Effector memory CD8-positive, alpha-beta T cell (primary cell): ENCODE data around the gene MMEL1.
"Not testable (repeated sequence)": the region's sequence is repeated elsewhere in the genome, so short reads cannot be mapped to it uniquely, and the experiment has no call there.

Experiments
- ATAC-seq: fragments of 150-1000 bp; cut with Tn5 transposase; replicated peaks from 2 replicates; pipeline ENCODE4 v1.10.0; 2021; ENCODE audit warnings: mild to moderate bottlenecking, moderate library complexity
- DNase-seq, 3 experiments: peaks; one replicate each; pipeline ENCODE4 v3.0.0; 2021
- H3K27ac Mint-ChIP-seq, 2 donors: one replicate each; pipeline ENCODE4 v1.8.0; 2022; ENCODE audit warnings: mild to moderate bottlenecking in 2 of 2, mixed read lengths in 2 of 2, moderate library complexity in 2 of 2
- H3K27me3 Mint-ChIP-seq, 2 donors: one replicate each; pipeline ENCODE4 v1.8.0; 2022; ENCODE audit warnings: mixed read lengths in 2 of 2
- H3K36me3 Mint-ChIP-seq: one replicate; pipeline ENCODE4 v1.8.0; 2022; ENCODE audit warnings: mild to moderate bottlenecking, moderate library complexity, mixed read lengths; ENCODE audit not compliant: insufficient read depth
- H3K4me1 Mint-ChIP-seq, 2 donors: one replicate each; pipeline ENCODE4 v1.8.0; 2022; ENCODE audit warnings: low read depth in 2 of 2, mixed read lengths in 2 of 2
- H3K4me3 Mint-ChIP-seq, 2 donors: one replicate each; pipeline ENCODE4 v1.8.0; 2022; ENCODE audit warnings: mild to moderate bottlenecking in 2 of 2, mixed read lengths in 2 of 2, moderate library complexity in 2 of 2
- H3K9me3 Mint-ChIP-seq, 2 donors: one replicate each; pipeline ENCODE4 v1.8.0; 2022; ENCODE audit warnings: mixed read lengths in 2 of 2

Gene MMEL1

DNA sequence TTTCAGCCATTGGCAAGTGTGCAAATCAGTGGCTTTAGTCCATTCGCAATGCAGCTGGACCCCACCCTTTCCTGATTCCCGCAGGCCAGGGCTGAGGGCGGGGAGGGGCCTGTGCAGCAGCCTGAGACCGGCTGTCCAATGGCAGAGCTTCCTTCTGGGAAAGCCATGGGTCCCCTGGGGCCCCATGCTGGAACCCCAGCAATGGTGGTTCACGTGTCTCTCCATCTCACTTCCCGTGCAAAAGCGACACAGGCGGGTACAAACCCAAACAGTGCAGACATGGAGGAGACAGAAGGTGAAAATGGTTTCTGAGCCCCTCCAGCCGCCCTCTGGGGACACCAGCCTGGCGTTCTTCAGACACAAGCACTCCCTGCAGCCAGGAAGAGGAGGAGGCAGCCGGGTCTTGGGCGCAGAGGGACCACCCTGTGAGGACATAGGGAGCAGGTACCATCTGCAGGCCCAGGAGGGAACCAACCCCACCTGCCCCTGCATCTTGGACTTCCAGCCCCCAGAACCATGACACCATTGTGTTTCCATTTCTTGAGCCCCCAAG lies 82.4 kb downstream of the MMEL1 start:
- not testable (repeated sequence) for ATAC-seq, DNase-seq, H3K27me3 Mint-ChIP-seq, H3K9me3 Mint-ChIP-seq
- peak overlapping the region in 1 of 2 donors; percentile 48 for H3K4me3 Mint-ChIP-seq
- H3K36me3 Mint-ChIP-seq = peaks cover 33% of the 10 kb centered on the region
- peak overlapping the region in 1 of 2 donors; percentile 94 for H3K27ac Mint-ChIP-seq
- H3K4me1 Mint-ChIP-seq = peaks cover 23 to 36% of the 10 kb centered on the region in 2 donors

DNA sequence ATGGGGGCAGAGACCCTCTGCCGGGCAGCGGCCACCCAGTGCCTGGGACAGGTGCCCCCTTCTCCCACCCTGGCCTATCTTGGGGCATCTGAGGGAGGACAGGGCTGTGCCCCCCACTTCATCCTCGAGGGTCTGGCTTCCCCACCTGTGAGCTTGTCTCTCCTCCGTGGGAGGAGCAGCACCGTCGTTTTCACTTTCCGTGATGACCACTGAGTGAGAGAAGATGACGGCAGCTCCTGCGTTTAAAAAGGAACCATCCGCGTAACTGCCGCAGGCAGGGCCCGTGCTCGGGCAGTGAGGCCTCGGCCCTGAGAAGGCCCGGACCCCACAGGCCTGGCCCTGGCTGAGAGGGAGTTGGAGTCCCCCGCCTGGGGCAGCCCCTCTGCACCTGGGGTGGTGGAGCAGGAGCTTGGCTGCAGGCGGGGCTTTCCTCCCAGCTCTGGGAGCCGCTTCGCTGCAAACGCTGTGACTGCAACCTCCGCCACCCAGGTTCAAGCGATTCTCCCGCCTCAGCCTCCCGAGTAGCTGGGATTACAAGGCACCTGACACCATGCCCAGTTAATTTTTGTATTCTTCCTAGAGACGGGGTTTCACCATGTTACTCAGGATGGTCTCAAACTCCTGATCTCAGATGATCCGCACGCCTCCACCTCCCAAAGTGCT lies 83.3 kb downstream of the MMEL1 start:
- Mint-ChIP-seq H3K4me1 (peaks cover 16 to 30% of the 10 kb centered on the region in 2 donors), H3K36me3 (peaks cover 33% of the 10 kb centered on the region), H3K27ac (peak overlapping the region; percentile 94 to 98), H3K4me3 (peak overlapping the region; percentile 88 to 92)
- DNase-seq, H3K27me3 Mint-ChIP-seq, ATAC-seq, H3K9me3 Mint-ChIP-seq: not testable (repeated sequence)

DNA sequence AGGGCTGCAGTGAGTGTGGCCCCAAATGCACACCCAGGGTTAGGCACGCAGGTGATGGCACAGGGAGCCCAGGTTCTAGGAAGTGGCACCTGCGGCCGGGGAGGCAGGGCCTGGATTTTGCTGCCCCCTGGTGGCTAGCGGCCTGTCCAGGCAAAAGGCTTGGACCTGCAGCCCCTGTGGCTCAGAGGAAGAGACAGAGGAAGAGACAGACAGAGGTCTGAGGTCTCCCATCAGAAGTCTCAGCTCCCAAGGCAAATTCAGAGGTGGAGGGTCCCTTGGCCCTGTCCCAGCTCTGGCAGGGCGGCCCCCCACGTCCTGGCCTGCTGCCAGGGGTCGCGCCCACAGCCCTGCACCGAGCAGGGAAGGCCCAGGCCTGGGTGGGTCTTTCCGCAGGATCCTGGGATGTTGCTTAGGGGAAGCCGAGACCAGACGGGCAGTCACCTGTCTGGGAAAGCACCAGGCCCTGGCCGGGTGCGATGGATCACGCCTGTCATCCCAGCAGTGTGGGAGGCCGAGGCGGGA lies 84.7 kb downstream of the MMEL1 start:
- no peaks in the 10 kb centered on the region for H3K9me3 Mint-ChIP-seq
- DNase-seq (peak; percentile 77 to 81 (median 80)), ATAC-seq (peak; percentile 32)
- H3K36me3 Mint-ChIP-seq = peaks cover 29% of the 10 kb centered on the region
- peak overlapping the region; percentile 94 to 98 for H3K27ac Mint-ChIP-seq
- H3K27me3 Mint-ChIP-seq = no peaks in the 10 kb centered on the region
- peaks cover 7 to 24% of the 10 kb centered on the region in 2 donors for H3K4me1 Mint-ChIP-seq
- peak overlapping the region; percentile 88 to 92 for H3K4me3 Mint-ChIP-seq

DNA sequence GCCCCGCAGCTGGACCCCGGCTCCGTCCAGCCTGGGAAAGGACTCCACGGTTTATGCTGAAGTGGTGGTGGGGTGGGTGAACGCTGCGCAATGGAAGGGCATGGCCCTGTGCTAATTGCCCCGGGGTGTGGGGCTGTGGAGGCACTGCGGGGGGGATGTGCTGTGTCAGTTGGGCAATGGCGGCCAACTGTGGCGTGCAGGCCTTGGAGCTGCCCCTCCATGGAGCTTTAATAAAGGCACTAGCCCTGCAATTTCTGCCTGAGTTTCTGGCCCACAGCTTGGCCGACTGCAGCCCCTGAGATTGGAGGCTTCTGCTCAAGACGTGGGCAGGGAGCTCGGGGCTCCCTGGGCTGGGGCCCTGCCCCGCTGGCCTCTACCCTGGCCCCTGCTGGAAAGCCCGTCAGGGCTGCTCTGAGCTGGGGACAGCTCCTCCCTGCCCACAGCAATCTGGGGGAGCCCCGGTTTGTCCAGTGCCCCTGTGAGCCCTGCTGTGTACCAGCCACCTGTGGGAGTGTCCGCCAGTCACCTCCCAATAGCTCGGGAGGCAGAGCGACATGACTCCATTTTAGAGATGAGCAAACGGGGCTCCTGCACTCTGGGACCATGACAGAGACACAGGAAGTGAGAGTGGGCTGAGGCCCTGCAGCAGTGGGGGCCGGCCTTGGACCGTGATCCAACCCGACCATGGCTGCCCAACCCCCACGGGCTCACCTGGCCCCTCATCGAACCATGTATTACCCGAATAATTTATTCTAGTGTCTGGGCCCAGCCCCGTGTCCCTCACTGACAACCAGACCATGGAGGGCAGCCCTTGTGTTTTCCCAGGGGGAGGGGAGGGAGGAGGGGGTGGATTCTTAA lies 85.4 kb downstream of the MMEL1 start:
- Mint-ChIP-seq H3K36me3 (peaks cover 29% of the 10 kb centered on the region), H3K9me3 (no peaks in the 10 kb centered on the region), H3K4me3 (peak overlapping the region; percentile 88 to 92), H3K27ac (peak overlapping the region; percentile 94 to 98), H3K4me1 (peaks cover 7 to 24% of the 10 kb centered on the region in 2 donors), H3K27me3 (no peaks in the 10 kb centered on the region)
- ATAC-seq = peak; percentile 22
- peak; percentile 54 to 57 (median 57) for DNase-seq

DNA sequence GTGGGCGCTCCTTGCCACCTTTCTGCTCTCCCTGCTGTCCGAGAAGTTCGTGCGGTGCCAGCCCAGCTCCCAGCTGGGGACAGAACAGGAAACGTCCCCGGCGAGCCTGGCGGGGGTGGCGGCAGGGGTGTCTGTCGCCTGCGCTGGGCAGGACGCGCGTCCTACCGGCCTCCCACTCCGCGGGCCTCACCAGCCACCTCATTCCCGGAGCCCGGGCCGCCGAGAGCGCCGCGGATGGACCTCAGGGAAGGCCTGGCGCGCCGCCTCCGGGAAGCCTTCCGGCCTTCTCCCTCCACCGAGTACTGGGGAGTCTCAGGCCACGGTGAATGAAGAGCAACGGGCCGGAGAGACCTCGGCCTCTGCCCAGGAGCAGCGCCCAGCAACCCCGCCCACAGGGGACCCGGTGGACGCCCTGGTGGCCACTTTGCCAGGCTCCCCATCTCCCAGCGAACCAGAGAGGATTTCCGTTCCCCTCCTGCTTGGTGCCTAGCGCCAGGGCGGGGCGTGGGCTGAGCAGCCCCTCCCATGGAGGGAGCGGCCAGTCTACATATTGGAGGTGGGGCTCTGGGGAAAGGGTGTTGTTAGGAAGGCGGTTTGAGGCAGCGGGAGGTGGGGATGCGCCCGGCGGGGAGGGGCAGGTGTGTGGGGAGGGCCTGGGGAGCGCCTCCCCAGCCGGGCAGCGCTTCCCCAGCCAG lies 86.2 kb downstream of the MMEL1 start:
- H3K27ac Mint-ChIP-seq = peak overlapping the region; percentile 94 to 98
- ATAC-seq = peak; percentile 50
- H3K9me3 Mint-ChIP-seq = no peaks in the 10 kb centered on the region
- peak; percentile 77 to 80 (median 78) for DNase-seq
- no peaks in the 10 kb centered on the region for H3K27me3 Mint-ChIP-seq
- peaks cover 33% of the 10 kb centered on the region for H3K36me3 Mint-ChIP-seq
- H3K4me1 Mint-ChIP-seq = peaks cover 7 to 24% of the 10 kb centered on the region in 2 donors
- H3K4me3 Mint-ChIP-seq = peak overlapping the region; percentile 88 to 92

DNA sequence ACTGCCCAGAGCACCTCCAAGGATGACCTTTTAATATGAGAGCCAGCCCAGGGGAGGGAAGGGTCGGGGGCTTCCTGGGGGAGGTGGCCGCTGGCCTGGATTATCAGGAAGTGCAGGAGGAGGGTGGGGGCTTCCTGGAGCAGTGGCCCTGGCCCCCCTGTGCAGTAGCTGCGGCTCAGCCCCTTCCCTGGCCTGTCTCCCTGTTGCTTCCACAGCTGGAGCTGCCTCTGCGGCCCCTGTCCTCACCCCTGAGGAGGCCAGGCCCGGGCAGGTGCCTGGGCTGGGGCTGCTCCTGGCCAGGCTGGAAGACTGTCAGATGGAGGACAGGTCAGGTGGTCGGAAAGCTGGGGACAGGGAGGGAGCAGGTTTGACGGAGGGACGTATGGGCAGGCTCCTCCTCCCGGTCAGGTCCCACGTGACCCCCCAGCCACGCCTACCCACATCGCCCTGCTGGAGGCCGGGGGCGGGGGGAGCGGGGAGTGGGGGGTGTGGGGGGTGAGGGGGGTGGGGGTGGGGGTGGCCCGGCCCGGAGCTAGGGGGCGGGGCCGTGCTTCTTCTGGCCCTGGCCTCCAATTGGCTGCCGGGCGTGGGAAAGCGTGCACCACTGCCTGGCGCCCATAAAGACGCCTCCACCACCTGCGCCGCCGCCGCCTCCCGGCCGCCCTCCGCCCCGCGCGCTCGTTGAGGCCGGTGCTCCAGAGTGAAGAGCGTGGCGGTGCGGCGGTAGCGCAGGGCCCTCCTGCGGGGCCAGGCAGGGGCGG lies 86.9 kb downstream of the MMEL1 start:
- H3K27me3 Mint-ChIP-seq = no peaks in the 10 kb centered on the region
- H3K4me1 Mint-ChIP-seq = peaks cover 11 to 24% of the 10 kb centered on the region in 2 donors
- H3K36me3 Mint-ChIP-seq = peaks cover 33% of the 10 kb centered on the region
- peak; percentile 54 for ATAC-seq
- H3K9me3 Mint-ChIP-seq = no peaks in the 10 kb centered on the region
- peak; percentile 83 to 88 (median 87) for DNase-seq
- peak overlapping the region; percentile 88 to 92 for H3K4me3 Mint-ChIP-seq
- peak overlapping the region; percentile 94 to 98 for H3K27ac Mint-ChIP-seq

DNA sequence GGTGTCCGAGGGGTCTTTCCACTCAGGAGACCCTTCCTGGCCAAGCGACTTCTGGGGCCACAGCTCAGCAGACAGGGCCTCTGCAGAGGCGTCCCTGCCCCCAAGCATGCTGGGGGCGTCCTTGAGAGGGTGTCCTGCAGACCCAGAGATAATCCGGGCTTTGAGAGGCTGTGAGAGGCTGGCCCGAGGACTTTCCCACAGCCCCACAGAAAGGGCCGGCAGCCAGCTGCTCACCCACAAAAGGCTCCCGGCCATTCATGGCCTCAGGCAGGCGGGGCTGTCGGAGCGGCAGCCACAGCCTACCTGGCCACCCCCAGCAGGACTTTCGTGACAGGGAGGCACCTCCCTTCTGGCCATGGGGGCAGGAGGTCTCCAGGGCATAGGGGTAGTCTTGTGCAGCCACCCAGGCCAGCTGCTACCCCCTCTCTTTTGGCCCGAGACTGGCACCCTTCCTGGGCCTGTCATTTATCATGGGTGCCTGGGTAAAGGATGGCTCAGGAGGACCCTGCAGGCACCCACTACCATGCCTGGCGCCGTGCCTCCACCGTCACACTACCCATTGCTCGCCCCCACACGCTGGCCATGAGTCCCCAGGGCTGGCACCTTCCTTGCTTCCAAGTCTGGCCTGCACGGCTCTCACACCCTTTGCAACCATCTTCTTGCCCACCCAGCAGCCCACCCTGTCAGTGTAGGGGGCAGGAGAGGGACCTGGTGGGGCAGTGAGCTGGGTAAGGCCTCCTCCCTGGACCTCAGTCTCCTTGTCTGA lies 87.8 kb downstream of the MMEL1 start:
- no peaks in the 10 kb centered on the region for H3K27me3 Mint-ChIP-seq
- peaks cover 11 to 22% of the 10 kb centered on the region in 2 donors for H3K4me1 Mint-ChIP-seq
- no peaks in the 10 kb centered on the region for H3K9me3 Mint-ChIP-seq
- H3K27ac Mint-ChIP-seq = peak overlapping the region in 1 of 2 donors; percentile 94
- DNase-seq (no peak), ATAC-seq (no peak)
- H3K36me3 Mint-ChIP-seq = peaks cover 33% of the 10 kb centered on the region
- peak overlapping the region; percentile 4 to 27 for H3K4me3 Mint-ChIP-seq

DNA sequence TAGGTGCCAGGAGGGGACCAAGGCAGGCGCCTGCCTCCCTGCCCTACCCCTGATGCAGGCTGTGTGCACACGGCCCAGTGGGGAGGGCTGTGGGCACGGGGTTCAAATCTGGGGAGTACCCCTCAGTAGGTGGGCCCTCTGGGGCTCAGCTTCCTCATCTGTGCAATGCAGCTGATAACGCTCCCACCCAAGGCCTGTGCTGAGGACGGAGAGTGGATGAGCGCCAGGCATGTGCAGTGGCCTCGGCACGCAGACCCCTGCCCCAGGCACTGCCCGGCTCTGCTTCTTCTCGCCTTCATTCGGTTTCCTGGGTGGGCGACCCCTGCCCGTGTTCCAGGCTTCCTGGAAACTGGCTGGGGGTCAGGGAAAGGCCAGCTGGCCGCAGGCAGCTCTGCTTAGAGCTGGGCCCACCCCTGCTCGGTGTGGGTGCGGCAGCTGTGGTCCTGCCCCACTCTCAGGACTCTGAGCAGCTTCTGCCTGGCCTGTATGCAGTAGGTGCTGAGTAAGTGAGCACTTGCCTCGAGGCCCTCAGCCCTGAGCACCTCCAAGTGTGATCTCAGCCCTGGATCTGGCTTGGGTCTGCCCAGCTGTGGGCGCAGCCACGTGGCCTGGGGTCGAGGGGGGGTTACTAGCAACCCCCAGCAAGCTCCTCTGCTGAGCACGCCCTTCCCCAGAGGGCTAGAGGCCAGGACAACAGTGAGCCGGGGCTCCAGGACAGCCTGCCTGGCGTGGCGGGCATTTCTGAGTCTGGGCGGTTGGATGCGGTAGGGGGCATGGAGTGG lies 88.5 kb downstream of the MMEL1 start:
- Mint-ChIP-seq H3K27me3 (no peaks in the 10 kb centered on the region), H3K4me3 (peak overlapping the region in 1 of 2 donors; percentile 27), H3K9me3 (no peaks in the 10 kb centered on the region), H3K36me3 (peaks cover 33% of the 10 kb centered on the region), H3K4me1 (peaks cover 11 to 22% of the 10 kb centered on the region in 2 donors), H3K27ac (peak overlapping the region in 1 of 2 donors; percentile 32)
- no peak for ATAC-seq
- DNase-seq = no peak

DNA sequence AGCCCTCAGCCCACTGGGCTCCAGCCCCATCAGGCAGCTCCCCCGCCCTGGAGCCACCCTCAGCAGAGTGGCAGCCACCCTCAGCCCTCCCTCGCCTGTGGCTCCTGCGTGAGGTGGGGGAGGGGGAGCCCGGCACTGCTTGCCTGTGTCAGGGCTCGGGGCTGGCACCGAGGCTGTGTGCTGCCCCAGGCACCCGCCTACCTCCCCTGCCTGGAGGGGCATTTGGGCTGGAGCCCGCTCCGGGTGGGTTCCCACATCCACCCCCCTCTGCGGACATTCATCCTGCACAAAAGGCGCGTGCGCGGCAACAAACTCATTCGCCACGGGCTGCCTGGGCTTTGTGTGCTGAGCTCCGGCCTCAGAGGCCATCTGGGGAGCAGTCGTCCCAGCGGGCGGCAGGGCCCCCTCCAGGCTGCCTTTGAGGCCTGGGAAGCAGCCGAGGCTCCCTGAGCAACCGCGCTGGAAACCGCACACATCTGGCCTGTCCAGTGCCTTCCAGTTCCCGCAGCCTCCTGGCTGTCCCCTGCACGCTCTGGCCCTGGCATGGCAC lies 89.2 kb downstream of the MMEL1 start:
- Mint-ChIP-seq H3K4me1 (peaks cover 6 to 17% of the 10 kb centered on the region in 2 donors), H3K9me3 (no peaks in the 10 kb centered on the region), H3K4me3 (no peak overlapping the region), H3K27ac (no peak overlapping the region), H3K27me3 (no peaks in the 10 kb centered on the region), H3K36me3 (peaks cover 30% of the 10 kb centered on the region)
- ATAC-seq (no peak), DNase-seq (peak; percentile 42 to 54 (median 51))

DNA sequence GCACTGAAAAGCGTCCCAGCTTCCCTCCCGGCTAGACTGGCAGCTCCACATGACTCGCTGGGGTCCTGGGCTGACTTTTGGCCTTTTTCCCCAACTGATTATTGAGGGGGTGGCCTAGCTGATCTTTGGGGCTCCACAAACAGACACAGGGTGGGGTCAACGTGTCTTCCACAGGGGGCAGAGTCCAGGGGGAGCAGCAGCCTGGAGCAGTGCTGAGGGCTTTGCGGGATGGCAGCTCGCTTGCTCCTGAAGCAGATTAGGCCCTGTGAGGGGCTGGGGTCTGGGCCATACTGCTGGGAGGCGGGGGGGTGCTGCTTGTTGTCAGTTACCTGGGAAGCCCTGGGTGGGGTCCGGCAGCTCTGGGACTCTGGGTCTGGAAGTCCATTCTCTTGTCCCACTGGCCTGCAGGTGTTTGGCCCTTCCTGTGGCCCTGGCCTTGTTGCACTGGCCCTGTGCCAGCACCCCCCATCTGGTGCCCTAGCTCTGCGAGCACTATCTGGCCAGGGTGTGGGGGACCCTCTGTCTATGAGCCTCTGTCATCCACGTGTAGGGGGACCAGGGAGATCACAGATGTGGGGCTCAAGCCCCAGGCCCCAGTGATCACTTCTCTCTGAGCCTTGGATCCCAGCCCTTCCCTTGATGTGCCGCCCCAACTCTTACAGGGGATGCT lies 90.4 kb downstream of the MMEL1 start:
- Mint-ChIP-seq H3K27me3 (no peaks in the 10 kb centered on the region), H3K4me1 (peaks cover 3 to 11% of the 10 kb centered on the region in 2 donors), H3K4me3 (no peak overlapping the region), H3K9me3 (no peaks in the 10 kb centered on the region), H3K27ac (no peak overlapping the region), H3K36me3 (peaks cover 18% of the 10 kb centered on the region)
- ATAC-seq (no peak), DNase-seq (no peak)
